Activated naive CD8-positive, alpha-beta T cell treated with anti-CD3 and anti-CD28 coated beads, Interleukin-2, amount 10 ng/mL, durations not matched to agents 7 days and 5 days (primary cell): ENCODE data around the gene CPNE9. TPM values are rescaled to one million over a fixed set of nuclear protein-coding genes. Genes with fewer than 3 reads are reported as not detected.

ENCODE experiments used
- total RNA-seq, 2 experiments: library from RNA; stranded (reverse); gene quantifications; one replicate each; pipeline ENCODE4 v1.2.3, GENCODE V29; 2021

The CPNE9 gene
- total RNA-seq, 2 experiments from 2014 or later, result 1.1 TPM; not detected in 1

Other genes starting within 250 kb of the CPNE9 start
- gene LHFPL4, start 150.0 kb upstream of the CPNE9 start, total RNA-seq, result not detected
- 10 to 100 TPM; 52.5 to 57.1 TPM for gene MTMR14, start 54.3 kb upstream of the CPNE9 start, total RNA-seq
- gene BRPF1, start 27.9 kb downstream of the CPNE9 start, total RNA-seq, result 10 to 100 TPM; 57.3 to 58.8 TPM
- 10 to 100 TPM; 41.3 to 46.1 TPM for gene OGG1, start 46.1 kb downstream of the CPNE9 start, total RNA-seq
- 10 to 100 TPM; 25.2 to 26.9 TPM for gene CAMK1, start 66.1 kb downstream of the CPNE9 start, total RNA-seq
- 10 to 100 TPM; 71.8 to 73.3 TPM for gene TADA3, start 88.6 kb downstream of the CPNE9 start, total RNA-seq
- 100 to 1,000 TPM; 225 to 227 TPM for gene ARPC4, start 89.2 kb downstream of the CPNE9 start, total RNA-seq
- 10 to 100 TPM; 84.0 to 85.7 TPM for gene TTLL3, start 106.4 kb downstream of the CPNE9 start, total RNA-seq
- gene RPUSD3, start 140.2 kb downstream of the CPNE9 start, total RNA-seq, result 10 to 100 TPM; 46.3 to 50.8 TPM
- not detected for gene CIDEC, start 176.4 kb downstream of the CPNE9 start, total RNA-seq
- gene JAGN1, start 186.8 kb downstream of the CPNE9 start, total RNA-seq, result 10 to 100 TPM; 31.5 to 34.2 TPM
- 1 to 10 TPM in 1 of 2 experiments, under 1 TPM in 1; 0.94 to 1.1 TPM for gene IL17RE, start 199.0 kb downstream of the CPNE9 start, total RNA-seq
- under 1 TPM in 1 of 2 experiments, not detected in 1; 0.22 TPM for gene IL17RC, start 213.3 kb downstream of the CPNE9 start, total RNA-seq
- gene CRELD1, start 230.0 kb downstream of the CPNE9 start, total RNA-seq, result 10 to 100 TPM; 26.2 to 29.3 TPM
- gene PRRT3, start 248.6 kb downstream of the CPNE9 start, total RNA-seq, result 1 to 10 TPM; 5.3 to 5.9 TPM